GM12801 (cell line): Measurements from ENCODE around the gene EXOC1.

Experiments
- CTCF ChIP-seq: IDR thresholded peaks from one replicate; pipeline ENCODE4 v1.5.1; 2011; ENCODE audit warnings: control low read depth; ENCODE audit not compliant: insufficient read length; ENCODE audit errors: extremely low read depth

EXOC1 gene

GRCh38 chr4:55864577-55865223 lies 11.3 kb downstream of the EXOC1 start:
- no peak for TF ChIP-seq CTCF

GRCh38 chr4:55865228-55865806 lies 11.9 kb downstream of the EXOC1 start:
- TF ChIP-seq CTCF = no peak

DNA sequence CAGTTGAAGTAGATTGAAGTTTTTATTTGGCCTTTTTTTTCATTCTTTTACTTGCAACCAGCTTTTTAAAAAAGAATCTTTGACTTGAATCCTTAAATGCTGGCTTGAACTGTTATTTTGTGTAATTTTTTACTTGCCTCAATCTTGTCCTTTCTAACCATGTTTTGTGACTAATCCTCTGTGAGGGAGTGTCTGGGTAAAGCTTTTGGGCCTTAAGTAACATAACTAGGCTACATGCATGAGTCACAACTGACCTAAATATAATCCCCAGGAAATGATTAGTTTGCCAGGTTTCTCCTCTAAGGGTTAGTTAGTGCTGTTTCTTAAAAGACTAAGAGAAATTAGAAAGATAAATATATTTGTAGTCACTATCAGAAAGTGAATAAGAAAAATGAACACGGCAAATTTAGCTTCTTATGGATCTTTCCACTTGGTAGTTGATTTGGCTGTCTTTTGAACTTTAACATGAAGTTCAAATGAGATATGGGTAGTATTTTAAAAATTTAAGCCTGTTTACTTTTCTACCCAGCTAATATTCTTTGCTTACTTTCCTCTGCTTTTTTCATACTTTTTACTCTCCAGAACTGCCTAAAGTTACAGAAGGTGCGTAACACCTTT lies 13.0 kb downstream of the EXOC1 start:
- no peak for TF ChIP-seq CTCF

- TF ChIP-seq CTCF = peak; percentile 16
These were observed 13.6 kb downstream of the EXOC1 start for GRCh38 chr4:55866973-55867574.

- no peak for TF ChIP-seq CTCF
These were observed 15.2 kb downstream of the EXOC1 start for GRCh38 chr4:55868581-55869090.

- TF ChIP-seq CTCF = no peak
These were observed 17.9 kb downstream of the EXOC1 start for GRCh38 chr4:55871299-55871800.

DNA sequence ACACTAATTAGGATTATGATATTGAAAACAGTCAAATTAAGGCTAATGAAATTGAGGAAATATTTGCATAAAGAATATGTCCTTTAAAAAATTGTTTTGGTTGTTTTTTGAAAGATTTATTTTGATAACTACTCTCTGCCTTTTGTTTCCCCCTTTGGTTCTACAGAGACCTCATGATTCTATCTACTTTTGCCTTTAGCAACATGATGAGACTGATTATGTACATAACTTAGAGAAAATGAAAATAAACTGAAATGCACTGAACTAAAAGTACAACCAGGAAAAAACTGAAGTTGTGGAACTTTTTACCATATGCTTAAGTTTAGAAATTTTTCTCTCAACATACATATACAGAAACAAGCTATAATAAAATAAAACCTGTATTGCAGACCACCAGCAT lies 21.4 kb downstream of the EXOC1 start:
- TF ChIP-seq CTCF = no peak
